Measurements from ENCODE around the gene PRPSAP1. TPM values are rescaled to one million over a fixed set of nuclear protein-coding genes. Genes with fewer than 3 reads are reported as not detected.
"Not testable (repeated sequence)": the region's sequence is repeated elsewhere in the genome, so short reads cannot be mapped to it uniquely, and the experiment has no call there.

Gene PRPSAP1
- total RNA-seq, 1 donor from 2014 or later = 42.0 TPM

- ATAC-seq = no peak
Observed at GRCh38 chr17:76276461-76277299, 77.0 kb downstream of the PRPSAP1 start.

GRCh38 chr17:76276069-76276431, 77.7 kb downstream of the PRPSAP1 start:
- no peak for ATAC-seq

DNA sequence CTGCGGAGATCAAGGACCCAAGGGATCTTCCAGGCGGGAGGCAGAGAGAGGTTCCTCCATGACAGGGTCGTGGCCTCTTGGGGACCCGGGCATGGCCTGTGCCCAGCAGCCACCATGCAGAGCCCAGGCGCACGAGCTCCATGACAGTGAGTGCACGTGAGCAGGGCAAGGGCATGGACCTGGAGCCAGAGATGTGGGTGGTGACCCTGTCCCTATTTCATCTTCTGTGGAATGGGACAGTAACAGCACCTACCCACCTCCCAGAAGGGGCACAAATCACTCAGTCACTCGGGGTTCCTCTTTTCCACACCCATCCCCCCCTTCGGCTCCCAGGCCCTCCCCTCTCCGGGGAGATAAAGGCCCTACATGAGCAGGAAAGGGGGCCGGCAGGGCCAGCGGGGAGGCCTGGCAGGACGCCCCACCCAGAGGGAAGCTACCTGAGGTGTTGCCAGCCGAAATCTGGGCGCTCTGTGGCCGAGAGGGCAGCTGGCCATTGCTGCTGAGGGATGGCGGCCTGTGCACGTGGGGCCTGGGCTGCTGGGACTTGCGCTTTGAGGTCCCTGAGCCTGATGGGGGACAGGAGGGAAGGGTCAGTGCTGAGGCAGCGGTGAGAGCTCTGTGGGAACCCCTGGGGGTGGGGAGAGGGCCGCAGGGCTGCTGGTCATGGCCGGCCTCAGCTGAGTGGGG, 78.2 kb downstream of the PRPSAP1 start:
- ATAC-seq = no peak

DNA sequence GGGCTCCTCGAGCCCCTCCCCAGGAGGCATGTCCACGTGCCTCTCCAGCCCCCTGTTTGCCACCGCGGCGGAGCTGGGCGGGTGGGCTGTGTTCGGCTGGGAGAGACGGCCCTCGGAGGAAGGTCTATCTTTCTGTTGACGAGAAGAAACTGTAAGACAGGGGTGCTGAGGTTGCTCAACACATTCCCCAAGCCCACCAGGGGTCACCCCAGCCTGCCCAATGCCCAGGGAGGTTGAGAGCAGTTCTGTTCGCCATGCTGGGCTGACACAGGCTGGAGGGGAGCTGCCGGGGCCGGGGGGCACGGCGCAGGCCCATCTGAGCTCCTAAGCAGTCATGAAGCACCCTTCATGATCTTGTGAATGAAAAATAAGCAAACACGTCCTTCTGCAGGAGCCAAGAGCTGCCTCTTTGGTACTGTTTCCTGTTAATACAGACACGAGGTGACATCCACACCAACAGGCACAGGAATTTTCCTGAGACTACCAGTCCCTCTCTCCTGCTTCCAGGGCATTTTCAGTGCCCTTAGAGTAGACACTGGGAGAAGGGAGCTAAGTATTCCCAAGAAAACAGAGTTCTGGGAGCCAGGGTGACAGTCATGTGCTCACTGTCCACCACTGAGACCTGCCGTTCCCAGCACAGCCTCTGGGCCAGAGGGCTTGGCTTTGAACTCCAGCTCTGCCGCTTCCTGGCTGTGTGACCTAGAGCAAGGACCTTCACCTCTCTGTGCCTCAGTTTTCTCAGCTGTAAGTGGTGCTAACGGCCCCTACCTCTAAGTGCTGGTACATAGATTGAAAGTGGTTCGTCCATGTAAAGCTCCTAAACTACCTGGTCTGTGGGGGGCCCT, 79.4 kb downstream of the PRPSAP1 start:
- ATAC-seq = no peak

DNA sequence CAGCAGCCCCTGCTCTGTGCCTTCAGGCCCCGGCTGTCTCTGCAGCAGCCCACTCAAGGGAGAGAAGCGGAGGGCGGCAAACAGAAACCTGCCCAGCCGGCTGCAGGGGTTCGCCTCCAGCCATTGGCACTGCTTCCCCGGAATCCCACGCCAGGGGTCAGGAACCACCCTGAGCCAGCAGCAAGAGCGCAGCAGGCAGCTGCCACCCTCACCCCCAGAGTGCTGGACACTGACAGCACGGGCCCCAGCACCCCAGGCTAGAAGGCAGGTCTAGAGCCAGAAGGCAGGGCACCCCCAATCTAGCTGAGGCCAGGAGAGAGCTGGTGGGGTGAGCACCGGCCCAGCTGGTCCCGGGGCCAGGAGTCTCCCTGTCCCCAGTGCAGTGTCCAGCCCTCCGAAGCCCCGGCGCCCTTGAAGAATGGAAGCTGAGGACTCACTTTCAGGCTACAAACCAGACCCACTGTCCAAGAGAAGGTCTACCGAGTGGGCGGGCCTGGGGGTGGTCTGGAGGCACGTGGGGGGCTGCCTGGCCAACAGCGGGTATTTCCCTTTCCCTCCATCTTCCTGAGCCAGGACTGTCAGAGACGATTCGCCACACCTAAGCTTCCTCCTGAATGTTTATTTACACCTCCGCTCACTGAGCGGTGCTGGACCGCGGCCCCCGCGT, 80.1 kb downstream of the PRPSAP1 start:
- peak; percentile 0 for ATAC-seq

GRCh38 chr17:76272541-76273444, 80.9 kb downstream of the PRPSAP1 start:
- peak; percentile 17 for ATAC-seq

- peak; percentile 28 for ATAC-seq
Observed at GRCh38 chr17:76271669-76272540, 81.8 kb downstream of the PRPSAP1 start.

- no peak for ATAC-seq
Observed at GRCh38 chr17:76270770-76271668, 82.7 kb downstream of the PRPSAP1 start.

DNA sequence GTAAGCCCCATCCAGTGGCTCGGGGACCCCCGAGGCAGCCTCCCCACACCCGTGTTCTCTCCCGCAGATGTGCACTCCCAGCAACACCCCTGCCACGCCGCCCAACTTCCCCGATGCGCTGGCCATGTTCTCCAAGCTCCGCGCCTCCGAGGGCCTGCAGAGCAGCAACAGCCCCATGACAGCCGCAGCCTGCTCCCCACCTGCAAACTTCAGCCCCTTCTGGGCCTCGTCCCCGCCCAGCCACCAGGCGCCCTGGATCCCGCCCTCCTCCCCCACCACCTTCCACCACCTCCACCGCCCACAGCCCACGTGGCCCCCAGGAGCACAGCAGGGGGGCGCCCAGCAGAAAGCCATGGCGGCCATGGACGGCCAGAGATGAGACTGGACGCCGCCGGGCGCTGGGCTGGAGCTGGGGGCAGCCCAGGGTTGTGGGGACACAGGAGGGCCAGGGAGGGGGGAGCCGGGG, 83.6 kb downstream of the PRPSAP1 start:
- ATAC-seq = no peak

GRCh38 chr17:76268991-76269981, 84.4 kb downstream of the PRPSAP1 start:
- no peak for ATAC-seq

DNA sequence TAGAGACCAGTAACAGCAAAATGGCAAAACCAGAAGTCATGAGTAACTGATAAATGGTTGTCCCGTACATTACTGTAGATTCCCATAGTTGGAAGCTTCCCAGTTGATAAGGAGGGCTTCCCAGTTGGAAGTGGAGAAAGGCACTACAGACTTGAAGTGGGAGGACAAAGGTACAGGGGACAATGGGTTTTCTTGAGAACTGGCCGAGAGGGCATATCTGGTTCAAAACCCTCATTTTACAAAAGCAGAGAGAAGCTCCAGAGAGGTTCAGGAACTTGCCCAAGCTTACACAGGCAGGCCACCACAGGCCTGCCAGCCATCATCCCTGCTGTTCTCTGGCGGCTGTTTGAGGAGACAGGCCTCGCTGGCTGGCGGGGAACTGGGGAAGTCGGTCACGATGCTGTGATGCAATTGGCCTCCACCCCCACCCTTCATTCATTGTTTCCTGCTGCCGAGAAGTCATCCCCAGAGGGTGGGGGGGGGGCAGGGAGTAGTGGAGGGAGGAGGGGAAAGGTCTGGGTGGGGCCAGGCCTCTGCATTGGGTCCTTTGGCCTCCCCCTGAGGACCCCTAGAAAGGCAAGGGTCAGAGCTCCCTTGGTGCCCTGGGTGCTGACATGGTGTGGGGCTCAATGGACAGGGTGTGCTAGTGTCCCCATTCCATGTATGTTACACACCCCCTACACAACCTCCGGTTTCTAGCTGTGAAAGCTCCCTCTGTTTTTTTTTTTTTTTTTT, 85.5 kb downstream of the PRPSAP1 start:
- ATAC-seq = peak; percentile 41

DNA sequence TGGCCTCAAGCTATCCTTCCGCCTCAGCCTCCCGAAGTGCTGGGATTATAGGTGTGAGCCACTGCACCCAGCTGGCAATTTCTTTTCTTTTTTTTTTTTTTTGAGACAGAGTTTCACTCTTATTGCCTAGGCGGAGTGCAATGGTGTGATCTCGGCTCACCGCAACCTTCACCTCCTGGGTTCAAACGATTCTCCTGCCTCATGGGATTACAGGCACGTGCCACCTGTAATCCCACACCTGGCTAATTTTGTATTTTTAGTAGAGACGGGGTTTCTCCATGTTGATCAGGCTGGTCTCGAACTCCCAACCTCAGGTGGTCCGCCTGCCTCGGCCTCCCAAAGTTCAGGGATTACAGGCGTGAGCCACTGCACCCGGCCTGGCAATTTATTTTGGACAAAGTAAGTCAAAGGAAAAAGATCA, 86.1 kb downstream of the PRPSAP1 start:
- not testable (repeated sequence) for ATAC-seq

DNA sequence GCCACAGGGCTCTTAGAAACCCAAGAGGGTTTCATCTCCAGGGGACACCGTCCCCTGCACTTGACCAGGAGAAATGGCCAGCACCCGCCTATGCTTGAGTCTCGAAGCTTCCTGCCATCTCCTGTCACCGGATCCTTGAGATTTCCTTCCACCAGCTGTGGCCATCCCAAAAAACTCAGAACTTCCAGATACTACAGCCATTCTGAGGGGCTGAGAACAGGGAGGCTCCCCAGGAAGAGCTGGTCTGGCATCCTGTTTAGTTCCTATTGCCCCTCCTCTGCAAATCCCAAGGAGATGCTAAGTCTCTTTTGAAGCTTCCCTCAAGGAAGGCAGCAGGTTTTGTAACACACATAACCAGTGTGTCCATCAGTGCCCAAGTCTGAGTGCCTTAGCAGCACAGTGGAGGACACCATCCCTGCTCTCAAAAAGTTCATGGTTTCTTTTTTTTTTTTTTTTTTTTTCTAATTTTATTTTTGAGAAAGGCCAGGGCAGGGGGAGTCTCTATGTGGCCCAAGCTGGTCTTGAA, 86.6 kb downstream of the PRPSAP1 start:
- ATAC-seq = no peak

GRCh38 chr17:76266244-76266938, 87.3 kb downstream of the PRPSAP1 start:
- ATAC-seq = peak; percentile 3

DNA sequence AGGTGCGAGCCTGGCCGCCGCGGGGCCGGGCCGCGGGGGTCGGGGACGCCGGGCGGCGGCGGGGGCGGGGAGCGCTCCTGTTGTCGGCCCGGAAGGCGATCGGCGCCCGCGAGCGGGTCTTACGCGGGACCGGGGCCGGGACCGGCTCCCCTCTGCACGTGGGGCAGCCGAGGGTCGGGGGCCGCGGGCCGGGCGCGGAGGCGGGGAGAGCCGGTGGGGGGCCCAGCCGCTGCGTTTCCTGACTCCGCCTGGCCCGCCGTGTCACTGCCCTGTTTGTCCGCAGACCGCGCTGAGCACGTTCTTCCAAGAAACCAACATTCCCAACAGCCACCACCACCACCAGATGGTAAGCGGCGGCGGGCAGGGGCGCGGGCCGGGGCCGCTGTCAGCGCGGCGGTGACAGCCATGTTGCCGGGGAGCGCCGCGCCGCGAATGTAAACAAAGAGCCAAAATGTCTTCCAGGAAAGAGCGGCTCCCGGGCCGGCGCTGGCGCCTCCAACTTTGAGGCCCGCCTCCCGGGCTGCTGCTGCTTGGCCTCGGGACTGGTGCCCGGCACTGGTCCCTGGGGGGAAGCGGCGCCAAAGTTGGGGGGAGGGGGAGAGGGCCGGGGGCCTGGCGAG, 88.0 kb downstream of the PRPSAP1 start:
- ATAC-seq = no peak
